Skeletal muscle tissue (tissue), 4 donors: ENCODE data around the gene TUBAL3. TPM values are rescaled to one million over a fixed set of nuclear protein-coding genes. Genes with fewer than 3 reads are reported as not detected.
"Not testable (repeated sequence)": the region's sequence is repeated elsewhere in the genome, so short reads cannot be mapped to it uniquely, and the experiment has no call there.

Experiments
- H3K27ac ChIP-seq: one replicate; pipeline ENCODE4 v1.7.0; 2013; ENCODE audit warnings: mild to moderate bottlenecking, low read depth, low read length, inconsistent platforms
- H3K27me3 ChIP-seq, 3 donors: one replicate each; pipeline ENCODE4 v1.7.0; 2013; ENCODE audit warnings: low read length in 3 of 3; ENCODE audit not compliant: control insufficient read depth in 3 of 3, insufficient read depth in 3 of 3
- H3K36me3 ChIP-seq, 3 donors: one replicate each; pipeline ENCODE4 v1.7.0; 2013; ENCODE audit warnings: low read length in 3 of 3; ENCODE audit not compliant: control insufficient read depth in 3 of 3, insufficient read depth in 3 of 3
- H3K4me1 ChIP-seq, 3 donors: one replicate each; pipeline ENCODE4 v1.7.0; 2013; ENCODE audit warnings: low read length in 3 of 3, mild to moderate bottlenecking in 3 of 3; ENCODE audit not compliant: control insufficient read depth in 3 of 3, insufficient read depth in 3 of 3
- H3K4me3 ChIP-seq, 3 donors: one replicate each; pipeline ENCODE4 v1.7.0; 2013; ENCODE audit warnings: low read length in 3 of 3
- H3K9ac ChIP-seq, 3 donors: one replicate each; pipeline ENCODE4 v1.7.0; 2013; ENCODE audit warnings: low read length in 3 of 3, mild to moderate bottlenecking in 3 of 3, moderate library complexity in 2 of 3, low read depth in 1 of 3
- H3K9me3 ChIP-seq, 3 donors: one replicate each; pipeline ENCODE4 v1.7.0; 2013; ENCODE audit warnings: low read length in 3 of 3; ENCODE audit not compliant: control insufficient read depth in 3 of 3
- total RNA-seq: library from RNA; depleted of rRNA; stranded (reverse); fragments of >200 nt; gene quantifications from one replicate; pipeline ENCODE4 v1.2.3, GENCODE V29; 2014
- donor health status: Osteomylitis.

The TUBAL3 gene
- total RNA-seq, 1 donor from 2014 or later: not detected

GRCh38 chr10:5385224-5385623, 19.4 kb downstream of the TUBAL3 start:
- no peak overlapping the region for H3K9ac ChIP-seq
- peaks cover 0 to 4% (median 0%) of the 10 kb centered on the region in 3 donors for H3K27me3 ChIP-seq
- H3K36me3 ChIP-seq: no peaks in the 10 kb centered on the region
- no peaks in the 10 kb centered on the region for H3K4me1 ChIP-seq
- no peak overlapping the region for H3K4me3 ChIP-seq
- no peak overlapping the region for H3K27ac ChIP-seq
- peaks cover 0 to 6% (median 3%) of the 10 kb centered on the region in 3 donors for H3K9me3 ChIP-seq

- H3K36me3 ChIP-seq: no peaks in the 10 kb centered on the region
- H3K4me1 ChIP-seq: no peaks in the 10 kb centered on the region
- H3K27ac ChIP-seq: no peak overlapping the region
- peaks cover 0 to 4% (median 0%) of the 10 kb centered on the region in 3 donors for H3K27me3 ChIP-seq
- no peaks in the 10 kb centered on the region for H3K9me3 ChIP-seq
- H3K4me3 ChIP-seq: no peak overlapping the region
- no peak overlapping the region for H3K9ac ChIP-seq
Measured at GRCh38 chr10:5381187-5381586, 23.4 kb downstream of the TUBAL3 start.

GRCh38 chr10:5380395-5380794, 24.2 kb downstream of the TUBAL3 start:
- not testable (repeated sequence) for H3K9ac ChIP-seq, H3K9me3 ChIP-seq, H3K4me3 ChIP-seq, H3K27me3 ChIP-seq, H3K4me1 ChIP-seq, H3K36me3 ChIP-seq, H3K27ac ChIP-seq

GRCh38 chr10:5379202-5379601, 25.4 kb downstream of the TUBAL3 start:
- not testable (repeated sequence) for H3K36me3 ChIP-seq

GRCh38 chr10:5376450-5376849, 28.2 kb downstream of the TUBAL3 start:
- Histone ChIP-seq H3K4me1 (no peaks in the 10 kb centered on the region), H3K9ac (no peak overlapping the region), H3K27me3 (peaks cover 0 to 8% (median 8%) of the 10 kb centered on the region in 3 donors), H3K36me3 (no peaks in the 10 kb centered on the region), H3K9me3 (no peaks in the 10 kb centered on the region), H3K27ac (no peak overlapping the region), H3K4me3 (no peak overlapping the region)

More at GRCh38 chr10:5379202-5379601, 25.4 kb downstream of the TUBAL3 start:
- H3K27ac ChIP-seq, H3K9ac ChIP-seq, H3K4me3 ChIP-seq, H3K9me3 ChIP-seq, H3K27me3 ChIP-seq, H3K4me1 ChIP-seq: not testable (repeated sequence)

- no peaks in the 10 kb centered on the region for H3K36me3 ChIP-seq
- no peak overlapping the region for H3K9ac ChIP-seq
- no peaks in the 10 kb centered on the region for H3K4me1 ChIP-seq
- peaks cover 0 to 8% (median 4%) of the 10 kb centered on the region in 3 donors for H3K27me3 ChIP-seq
- no peak overlapping the region for H3K27ac ChIP-seq
- no peaks in the 10 kb centered on the region for H3K9me3 ChIP-seq
- H3K4me3 ChIP-seq: no peak overlapping the region
Measured at GRCh38 chr10:5373891-5374611, 30.6 kb downstream of the TUBAL3 start.

GRCh38 chr10:5373307-5373706, 31.3 kb downstream of the TUBAL3 start:
- Histone ChIP-seq H3K4me1 (no peaks in the 10 kb centered on the region), H3K36me3 (no peaks in the 10 kb centered on the region), H3K9me3 (no peaks in the 10 kb centered on the region), H3K4me3 (no peak overlapping the region), H3K9ac (no peak overlapping the region), H3K27ac (no peak overlapping the region), H3K27me3 (peaks cover 0 to 8% (median 4%) of the 10 kb centered on the region in 3 donors)

GRCh38 chr10:5370493-5371352, 33.9 kb downstream of the TUBAL3 start:
- Histone ChIP-seq H3K27ac (no peak overlapping the region), H3K36me3 (no peaks in the 10 kb centered on the region), H3K4me3 (no peak overlapping the region), H3K9ac (no peak overlapping the region), H3K27me3 (peaks cover 0 to 11% (median 7%) of the 10 kb centered on the region in 3 donors), H3K4me1 (no peaks in the 10 kb centered on the region), H3K9me3 (no peaks in the 10 kb centered on the region)

GRCh38 chr10:5369362-5370158, 35.1 kb downstream of the TUBAL3 start:
- Histone ChIP-seq H3K4me3 (no peak overlapping the region), H3K4me1 (no peaks in the 10 kb centered on the region), H3K27me3 (peaks cover 9 to 21% (median 16%) of the 10 kb centered on the region in 3 donors), H3K9ac (no peak overlapping the region), H3K27ac (no peak overlapping the region), H3K9me3 (no peaks in the 10 kb centered on the region), H3K36me3 (no peaks in the 10 kb centered on the region)
